ENCODE data around the gene DDX42.

DNA sequence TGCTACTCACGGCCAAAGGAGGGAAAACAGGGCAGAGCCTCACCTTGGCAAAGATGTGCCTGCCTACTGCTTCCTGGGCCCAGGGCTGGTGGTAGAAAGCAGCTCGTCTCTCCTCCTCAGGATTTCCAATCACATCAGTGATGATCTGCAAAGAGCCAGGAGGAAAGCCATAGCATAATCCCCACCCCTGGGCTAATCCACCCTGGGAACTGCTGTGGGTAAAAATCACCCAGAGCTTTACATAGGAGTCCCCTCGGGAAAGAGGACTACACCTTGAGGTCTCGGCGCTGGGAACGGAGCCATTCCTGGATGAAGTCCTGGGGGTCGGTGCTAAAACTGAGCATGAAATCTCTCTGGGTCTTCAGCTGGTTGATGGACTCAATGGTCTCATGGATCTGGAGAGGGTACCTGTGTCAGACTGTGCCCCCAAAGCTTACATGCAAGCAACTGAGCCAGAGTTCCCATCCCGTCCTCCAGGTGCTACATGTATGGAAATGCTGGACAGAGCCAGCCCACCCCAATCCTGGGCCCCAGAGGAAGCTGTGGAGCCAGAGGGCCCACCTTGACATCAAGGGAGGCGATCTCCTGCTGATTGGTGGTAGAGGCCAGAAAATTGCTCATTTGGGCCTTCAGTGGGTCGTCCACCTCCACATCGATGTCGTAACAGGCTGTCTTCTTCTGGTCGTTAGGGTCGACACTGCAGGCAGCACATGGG is 59.2 kb downstream of the DDX42 start:
- TF ChIP-seq CTCF (IDR thresholded peaks at IDR 0.05), result no peak
- no peak for TF ChIP-seq POLR2A (IDR thresholded peaks at IDR 0.05)
- no peak for TF ChIP-seq POLR2AphosphoS5 (IDR thresholded peaks at IDR 0.05)
